OCI-M2 (cell line): ENCODE data around the gene NRIP3.

Source experiments
- DNase-seq: peaks from one replicate; lab custom pipeline; 2025; ENCODE audit not compliant: unreplicated experiment; lab: John Stamatoyannopoulos, UW

Gene NRIP3

DNA sequence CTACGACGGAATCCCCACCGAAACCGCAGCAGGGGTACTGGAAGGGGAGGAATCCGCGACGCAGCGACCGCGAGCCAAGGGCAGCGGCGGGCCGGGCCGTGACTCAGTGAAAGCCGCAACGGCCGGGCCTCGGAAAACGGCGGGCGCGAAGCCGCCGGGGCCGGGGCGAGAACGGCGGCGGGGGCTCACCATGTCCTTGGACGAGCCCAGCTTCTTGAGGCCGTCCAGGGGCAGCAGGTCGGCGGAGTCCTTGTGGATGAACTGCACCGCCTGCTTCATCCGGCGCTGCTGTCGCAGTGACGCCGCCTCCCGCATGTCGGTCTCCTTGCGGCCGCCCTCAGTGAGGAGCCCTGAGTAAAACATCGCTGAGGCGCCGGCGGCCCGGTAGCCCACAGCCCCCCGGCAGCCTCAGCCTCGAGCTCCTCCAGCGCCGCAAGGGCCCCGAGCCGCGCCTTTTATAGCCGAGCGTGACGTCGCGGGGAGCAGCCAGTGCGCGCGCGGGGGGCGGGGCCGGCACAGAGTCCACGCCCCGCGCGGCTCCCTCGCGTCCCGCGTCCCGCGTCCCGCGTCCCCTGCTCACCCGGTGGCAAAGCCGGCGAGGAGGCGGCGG lies at the start of gene NRIP3:
Gene NRIP3, minus strand, starts transcription at position 429 of the 610 bp plus-strand sequence. Its CDS starts 66 bp downstream, at position 363.
- no peak for DNase-seq

DNA sequence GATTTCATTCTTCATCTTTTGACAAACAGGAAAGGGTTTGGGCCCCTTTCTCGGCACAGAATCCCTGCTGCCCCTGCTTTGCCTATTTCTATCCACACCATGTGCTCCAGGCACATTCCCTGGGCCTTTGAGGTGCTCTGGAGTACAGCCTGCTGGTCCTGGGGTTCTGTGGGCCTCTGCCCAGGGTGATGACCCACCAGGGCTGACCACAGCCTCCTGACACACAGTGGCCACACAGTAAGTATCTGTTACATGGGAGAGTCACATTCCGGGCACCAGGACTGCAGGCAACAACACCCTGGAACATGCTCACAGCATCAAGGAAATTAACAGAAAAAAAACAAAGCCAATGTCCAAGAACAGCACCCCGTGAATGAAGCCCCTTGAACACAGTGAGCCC lies 48.5 kb upstream of the NRIP3 start:
- DNase-seq: no peak

DNA sequence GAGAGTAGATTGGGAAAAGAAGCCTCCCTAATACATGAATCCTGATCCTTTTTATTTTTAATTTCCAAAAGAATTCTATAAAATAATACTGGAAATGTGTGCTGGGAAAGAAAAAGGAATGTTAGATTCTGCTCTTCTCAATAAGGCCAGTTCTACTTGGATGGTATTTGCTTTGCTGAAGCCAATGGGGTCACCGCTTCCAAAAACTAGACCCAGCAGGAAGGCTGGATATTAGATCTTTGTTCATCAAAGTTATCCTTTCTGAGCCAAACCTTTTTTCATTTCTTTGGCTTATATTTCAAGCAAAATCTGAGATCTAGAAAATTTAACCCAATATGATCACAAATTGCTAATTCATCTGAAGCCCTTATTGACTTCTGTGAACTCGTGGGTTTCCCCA lies 46.2 kb upstream of the NRIP3 start:
- no peak for DNase-seq

DNA sequence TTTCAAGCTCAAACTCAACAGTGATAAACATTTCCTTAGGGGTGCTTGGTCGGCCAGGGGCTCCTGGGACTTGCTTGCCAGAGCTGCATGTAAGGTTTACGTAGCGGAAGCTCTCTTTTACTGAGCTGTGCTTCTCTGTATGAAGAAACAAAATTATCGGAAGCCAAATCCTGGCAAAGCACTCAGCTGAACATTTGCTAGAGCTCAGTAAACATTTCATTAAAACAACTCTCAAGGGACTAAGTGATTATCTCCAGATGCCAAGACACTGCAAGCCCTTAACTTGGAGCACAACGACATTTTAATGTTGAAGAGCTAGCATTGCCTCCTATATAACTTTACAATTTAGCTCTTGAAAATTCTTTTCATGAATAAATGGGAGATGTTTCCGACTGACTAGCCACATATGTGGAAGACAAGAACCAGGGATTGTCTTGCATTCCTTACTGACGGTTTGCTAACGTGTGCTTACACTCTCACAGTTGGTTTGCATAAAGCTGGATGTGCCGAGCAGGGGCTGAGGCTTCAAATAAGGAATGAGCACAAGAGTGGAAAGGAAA lies 44.2 kb upstream of the NRIP3 start:
- no peak for DNase-seq

DNA sequence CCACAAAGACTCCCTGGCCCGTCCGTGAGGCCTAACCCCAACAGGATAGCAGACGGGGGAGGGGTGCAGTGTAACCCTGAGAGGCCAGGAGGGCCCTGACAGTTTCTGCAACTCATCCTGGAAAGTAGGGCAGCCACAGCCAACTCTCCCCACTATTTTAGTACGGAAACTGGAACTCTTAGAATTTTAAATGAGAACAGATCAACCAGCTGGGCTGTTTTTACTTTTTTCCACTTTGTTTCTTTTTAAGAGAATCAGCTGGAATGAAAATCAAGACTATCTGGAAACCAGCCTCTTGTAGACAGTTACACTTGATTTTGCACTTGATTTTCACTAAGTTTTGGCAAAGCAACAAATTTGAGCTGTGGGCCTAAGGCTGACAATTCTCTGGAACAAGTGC lies 42.7 kb upstream of the NRIP3 start:
- no peak for DNase-seq

DNA sequence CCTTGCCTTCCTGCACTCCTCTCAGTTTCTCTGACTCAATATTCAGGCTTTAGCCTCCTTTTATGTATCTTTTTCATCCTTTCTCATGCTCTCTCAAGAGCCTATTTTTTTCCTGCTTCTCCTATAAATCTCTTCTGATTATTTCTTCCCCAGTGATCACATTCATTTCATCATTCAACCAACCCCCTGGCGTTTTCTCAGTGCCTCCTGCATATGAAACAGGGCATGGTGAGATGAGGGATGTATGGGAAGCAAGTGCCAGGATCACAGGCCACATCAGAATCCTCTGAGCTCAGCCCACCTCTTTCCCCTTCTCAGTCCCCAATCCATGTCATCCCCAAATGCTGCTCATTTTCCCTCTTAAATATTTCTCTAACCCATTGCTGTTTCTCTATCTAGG lies 38.7 kb upstream of the NRIP3 start:
- DNase-seq: no peak

DNA sequence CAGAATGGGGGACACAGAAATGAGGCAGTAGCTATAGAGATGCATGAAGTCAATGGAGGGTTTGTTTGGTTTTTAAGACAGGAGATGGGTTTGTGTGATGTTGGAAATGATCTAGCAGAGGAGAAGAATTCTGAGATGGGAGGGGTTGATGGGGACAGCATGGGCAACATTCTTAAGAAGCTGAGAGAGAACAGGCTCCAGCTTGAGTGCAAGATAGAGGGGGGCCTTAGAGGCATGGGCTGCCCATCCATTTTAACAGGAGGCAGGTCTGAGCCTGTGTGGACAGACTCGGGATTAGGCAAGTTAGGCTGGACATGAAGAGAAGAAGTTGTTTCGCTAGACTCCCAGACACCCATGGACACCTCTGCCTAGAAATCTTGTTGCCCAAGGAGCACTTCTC lies 37.9 kb upstream of the NRIP3 start:
- DNase-seq: no peak

DNA sequence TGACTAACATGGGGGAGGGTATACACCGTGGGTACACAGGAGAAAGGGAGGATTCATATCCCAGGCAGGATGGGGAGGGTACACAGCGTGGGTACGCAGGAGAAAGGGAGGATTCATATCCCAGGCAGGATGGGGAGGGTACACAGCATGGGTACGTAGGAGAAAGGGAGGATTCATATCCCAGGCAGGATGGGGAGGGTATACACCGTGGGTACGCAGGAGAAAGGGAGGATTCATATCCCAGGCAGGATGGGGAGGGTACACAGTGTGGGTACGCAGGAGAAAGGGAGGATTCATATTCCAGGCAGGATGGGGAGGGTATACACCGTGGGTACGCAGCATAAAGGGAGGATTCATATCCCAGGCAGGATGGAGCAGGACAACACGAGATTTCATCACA lies 36.6 kb upstream of the NRIP3 start:
- no peak for DNase-seq

DNA sequence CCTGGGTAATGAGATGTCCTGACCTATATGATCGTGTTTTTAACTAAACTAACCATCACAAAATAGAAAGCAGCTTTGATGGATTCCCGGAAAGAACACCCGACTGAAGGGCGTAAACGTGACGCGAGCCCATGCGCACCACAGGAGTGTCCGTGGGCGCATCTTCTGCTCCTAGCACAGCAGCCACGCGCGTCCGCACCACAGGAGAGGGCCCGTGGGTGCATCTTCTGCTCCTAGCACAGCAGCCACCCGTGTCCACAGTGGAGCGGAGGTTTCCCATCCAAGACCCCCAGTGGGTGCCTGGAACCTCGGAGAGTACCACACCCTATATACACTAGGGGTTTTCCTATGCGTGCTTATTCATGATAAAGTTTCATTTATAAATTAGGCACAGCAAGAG lies 36.1 kb upstream of the NRIP3 start:
- no peak for DNase-seq

DNA sequence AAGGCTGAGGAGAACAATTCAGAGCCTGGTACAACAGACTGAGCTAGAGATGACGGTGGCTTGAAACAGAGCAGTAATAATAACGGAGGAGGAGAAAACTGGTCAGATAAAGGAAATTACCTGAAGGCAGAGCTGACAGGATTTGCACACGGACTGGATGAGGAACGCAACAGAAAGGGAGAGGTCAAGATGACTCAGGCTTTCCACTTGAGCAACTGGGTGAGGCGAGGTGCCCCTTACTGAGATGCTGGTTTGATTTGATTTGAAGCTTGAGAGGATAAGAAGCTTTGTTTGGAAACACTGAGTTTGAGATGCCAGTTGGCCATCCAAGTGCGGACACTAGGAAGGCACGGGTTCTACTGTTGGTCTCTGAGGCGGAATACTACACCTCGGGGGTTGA lies 35.4 kb upstream of the NRIP3 start:
- DNase-seq: no peak

DNA sequence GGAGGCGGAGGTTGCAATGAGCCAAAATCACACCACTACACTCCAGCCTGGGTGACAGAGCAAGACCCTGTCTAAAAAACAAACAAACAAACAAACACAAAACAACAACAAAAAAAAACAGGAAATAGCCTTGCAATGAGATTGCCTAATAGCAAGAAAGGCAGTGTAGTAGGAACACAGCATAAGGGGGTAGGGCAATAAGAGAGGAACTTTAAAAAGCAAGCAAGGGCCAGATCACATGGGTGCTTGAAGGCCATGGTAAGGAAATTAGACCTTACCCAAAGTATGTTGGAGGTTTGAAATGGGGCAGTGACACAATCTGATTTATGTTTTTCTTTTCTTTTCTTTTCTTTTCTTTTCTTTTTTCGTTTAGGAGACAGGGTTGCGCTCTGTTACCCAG lies 34.7 kb upstream of the NRIP3 start:
- no peak for DNase-seq

DNA sequence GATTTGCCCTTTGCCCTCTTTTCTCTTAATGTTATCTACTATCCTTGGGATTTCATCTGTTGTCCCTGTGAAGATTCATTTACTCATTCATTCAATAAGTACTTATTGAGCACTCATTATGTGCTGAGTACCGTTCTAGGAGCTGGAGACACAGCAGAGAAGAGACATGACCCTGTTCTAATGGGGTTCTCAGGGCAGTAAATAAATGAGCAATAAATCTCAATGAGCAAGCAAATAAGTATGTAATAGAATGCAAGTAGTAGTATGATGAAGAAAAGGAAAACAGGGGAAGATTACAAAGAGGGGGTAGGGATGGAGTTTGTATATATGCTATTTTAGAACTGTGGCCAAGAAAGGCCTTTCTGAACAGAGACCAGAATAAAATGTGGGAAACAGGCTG lies 34.2 kb upstream of the NRIP3 start:
- no peak for DNase-seq

DNA sequence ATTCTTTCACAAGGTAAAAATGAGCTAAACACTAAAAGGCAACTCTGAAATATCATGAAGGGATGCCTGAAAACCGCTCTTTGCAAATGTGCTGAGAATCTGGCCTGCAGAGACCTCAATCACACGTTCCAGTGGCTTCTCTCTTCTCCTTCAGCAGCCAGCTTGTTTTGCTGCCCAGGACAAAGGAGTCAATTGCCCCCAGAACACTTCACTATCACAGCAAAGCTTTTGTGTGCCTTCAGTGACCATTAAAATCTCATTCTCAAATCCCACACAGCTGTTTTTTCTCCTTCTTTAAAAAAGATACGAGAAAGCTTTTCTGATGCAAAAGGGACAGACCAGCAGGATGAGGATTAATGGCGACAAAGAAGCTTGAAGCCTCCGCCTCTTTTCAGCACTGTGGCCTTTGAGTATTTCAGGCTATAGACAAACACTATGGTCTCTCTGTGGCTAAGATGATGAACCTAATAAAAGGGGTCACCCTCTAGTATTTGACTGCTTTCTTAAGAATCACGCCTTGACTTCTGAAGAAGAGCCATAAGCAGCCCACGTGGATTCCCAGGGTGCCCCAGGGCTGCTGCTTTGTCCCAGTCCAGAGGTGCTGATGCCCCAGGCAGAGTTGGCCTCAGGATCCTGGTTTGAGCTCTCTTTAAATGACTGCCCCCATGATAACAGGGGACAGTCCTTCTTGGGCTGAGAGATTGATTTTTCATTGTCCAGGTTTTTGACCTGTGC lies 33.4 kb upstream of the NRIP3 start:
- no peak for DNase-seq

DNA sequence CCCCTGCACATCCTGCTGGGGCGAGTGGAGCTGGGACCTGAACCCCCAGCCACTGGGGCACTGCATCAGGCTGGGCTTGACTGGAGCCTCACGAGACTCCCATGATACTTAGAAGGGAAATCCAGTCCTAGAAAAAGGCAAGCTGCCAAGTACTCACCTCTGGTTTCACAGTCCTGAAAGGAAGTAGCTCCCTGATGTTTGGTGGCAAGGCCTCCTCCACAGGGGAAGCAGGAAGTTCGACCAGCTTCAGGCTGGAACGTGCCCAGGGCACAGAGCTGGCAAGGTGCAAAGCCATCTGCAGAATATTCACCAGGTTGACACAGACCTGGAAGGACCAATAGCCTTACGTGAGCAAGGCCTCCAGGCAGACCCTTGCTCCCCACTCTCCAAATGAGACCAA lies 26.8 kb upstream of the NRIP3 start:
- DNase-seq: no peak

DNA sequence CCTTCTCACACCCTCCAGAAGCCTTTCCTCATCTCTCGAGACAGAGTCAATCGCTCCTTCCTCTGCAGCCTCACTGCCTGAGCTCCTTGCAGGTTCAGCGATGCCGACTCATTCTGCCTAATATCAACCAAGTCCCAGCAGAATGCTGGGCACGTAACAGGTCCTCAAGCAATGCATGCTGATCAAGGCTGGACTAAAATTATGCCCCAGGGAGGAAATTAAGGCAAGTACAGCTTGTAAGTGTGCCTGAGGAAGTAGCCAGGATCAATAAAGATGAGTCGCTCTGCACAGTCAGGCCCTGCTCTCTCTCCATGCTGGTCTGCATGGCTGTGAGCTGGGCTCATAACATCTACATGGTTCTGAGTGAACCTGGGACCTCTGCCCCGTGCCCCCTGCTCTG lies 25.6 kb upstream of the NRIP3 start:
- no peak for DNase-seq

DNA sequence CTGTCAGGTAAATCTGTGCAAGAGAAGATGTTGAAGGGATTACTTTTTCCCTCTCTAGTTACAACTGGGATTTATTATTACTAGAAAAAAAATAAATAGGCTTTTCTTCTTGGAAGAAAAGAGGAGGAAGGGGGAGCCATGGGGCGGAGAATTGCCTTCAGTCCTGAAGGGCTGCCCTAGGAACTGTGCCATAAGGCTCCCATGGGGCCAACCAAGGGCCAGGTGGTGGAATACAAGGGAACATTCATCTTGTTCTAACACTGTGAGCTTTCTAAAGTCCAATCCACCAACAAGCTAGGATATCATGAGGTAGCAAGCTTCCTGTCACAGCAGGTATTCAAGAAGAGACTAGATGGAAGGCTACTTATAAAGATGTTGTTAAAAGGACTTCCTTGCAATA lies 24.8 kb upstream of the NRIP3 start:
- DNase-seq: no peak

DNA sequence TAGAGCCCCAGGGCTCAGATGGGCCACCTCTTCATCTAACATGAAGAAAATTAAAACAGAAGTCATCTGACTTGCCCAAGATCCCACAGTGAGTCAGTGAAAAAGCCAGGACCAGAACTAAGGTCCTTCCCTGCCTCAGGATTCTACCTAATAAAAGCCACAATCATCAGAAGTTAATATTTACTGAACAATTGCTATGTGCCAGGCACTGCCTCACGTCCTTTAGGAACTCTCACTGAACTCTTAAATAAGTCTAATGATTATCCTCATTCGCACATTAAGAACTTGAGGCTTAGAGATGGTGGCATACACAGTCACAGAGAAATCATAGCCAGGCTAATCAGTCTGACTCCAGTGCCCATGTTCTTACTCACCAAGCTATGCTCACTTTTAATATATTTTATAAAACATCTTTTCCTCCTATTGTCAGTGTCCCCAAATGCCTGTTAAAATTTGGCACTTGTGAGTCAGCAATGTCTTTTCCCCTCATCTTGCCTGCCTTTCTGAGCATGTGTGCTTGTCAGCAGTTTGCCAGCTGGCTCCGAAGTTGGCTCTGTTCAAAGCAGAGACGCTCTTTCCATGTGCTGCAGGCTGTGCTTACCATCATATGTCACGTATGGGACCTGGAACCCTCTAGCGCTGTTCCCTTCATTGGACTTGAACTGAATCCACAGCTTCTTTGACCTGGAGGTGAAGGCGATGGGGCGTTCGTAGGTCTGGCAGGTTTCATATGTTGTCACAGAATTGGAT lies 21.5 kb upstream of the NRIP3 start:
- no peak for DNase-seq

DNA sequence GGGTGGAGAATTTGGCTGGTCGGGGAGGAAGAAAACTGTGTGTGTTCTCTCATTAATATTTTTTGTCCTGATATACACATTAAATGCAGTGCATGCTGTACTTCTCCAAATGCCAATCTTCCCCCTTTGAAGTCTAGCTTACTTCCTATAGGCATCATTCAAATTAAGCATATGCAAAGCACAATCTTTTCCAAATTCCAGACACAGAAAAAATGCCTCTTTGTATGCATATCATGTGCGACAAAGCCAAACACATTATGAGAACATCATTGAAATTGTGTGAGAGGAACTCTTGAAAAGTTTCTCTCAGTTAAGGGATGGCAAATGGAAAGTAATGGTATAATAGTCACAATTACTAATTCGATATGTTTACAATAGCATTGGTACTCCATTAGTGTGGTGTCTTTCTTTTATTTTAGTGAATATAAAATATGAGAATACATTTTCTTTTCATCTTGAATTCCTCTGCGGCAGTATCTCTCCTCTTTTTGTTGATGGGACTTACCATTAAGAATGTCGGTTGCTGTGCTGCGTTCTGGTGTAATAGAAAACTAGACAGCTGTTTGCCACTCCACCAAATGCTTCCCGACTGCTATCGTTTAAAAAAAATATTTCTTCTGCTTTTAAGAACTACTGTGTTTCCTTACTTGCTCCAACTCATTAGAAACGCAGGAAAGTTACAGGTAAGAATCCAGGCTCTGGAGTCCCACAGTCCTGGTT lies 19.3 kb upstream of the NRIP3 start:
- no peak for DNase-seq

DNA sequence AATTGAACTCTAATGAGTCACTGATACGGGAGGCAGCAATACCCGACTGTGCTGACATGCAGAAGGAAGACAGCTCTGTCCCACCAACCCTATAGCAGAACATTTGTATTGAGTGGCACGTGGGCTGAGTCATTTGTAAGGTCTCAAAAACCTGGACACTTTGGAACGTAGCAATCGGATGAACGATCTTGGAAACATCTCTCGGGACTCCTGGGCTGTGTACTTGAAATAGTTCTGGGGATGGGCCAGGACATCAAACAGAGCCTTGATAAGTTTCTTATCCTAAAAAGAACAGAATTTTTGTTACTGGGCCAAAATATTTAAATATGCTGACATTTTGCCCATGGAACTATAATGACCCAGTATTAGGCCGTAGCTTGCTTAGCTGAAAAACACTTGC lies 17.1 kb upstream of the NRIP3 start:
- DNase-seq: no peak

DNA sequence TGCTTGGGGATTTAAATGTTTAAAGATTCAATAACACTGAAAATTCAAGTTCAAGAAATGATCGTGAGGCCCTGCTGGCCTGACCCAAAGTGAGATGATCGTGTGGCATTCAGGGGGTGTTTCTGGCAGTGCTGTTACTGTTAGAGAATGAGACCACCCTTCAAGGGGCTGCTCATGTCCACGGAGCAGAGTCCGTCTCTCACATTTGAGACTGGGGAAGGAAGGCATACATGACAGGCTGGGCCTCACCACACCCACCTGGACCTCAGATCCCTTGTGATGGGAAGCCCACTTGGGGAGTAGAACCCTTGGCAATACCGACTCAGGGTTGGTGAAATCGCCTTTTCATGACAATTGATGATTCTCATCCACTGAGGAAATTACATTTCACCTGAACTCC lies 16.1 kb upstream of the NRIP3 start:
- no peak for DNase-seq

DNA sequence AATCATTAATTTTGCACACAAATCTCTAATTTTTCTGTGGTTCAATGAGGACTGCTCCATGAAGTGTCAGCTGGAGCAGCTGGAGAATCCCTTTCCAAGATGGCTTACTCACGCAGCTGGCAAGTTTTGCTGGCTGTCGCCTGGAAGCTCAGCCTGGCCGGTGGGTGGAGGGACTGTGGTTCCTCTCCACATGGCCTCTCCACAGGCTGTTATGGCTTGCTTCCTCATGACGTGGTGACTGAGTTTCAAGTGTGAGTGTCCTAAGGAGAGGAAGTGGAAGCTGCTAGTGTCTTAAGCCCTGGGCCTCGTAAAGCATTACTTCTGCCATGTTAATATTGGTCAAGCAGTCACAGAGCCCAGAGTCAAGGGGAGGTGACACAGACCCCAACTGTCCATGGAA lies 14.0 kb upstream of the NRIP3 start:
- DNase-seq: no peak
